NB4 (cell line): ENCODE results near the gene SYDE2.

Experiments
- MYC ChIP-seq: IDR thresholded peaks from 2 replicates; pipeline ENCODE4 v1.6.1; 2011; ENCODE audit warnings: low read depth, low read length
- POLR2A ChIP-seq: IDR thresholded peaks from 2 replicates; pipeline ENCODE4 v1.6.1; 2011; ENCODE audit warnings: mild to moderate bottlenecking; ENCODE audit not compliant: insufficient read length; ENCODE audit errors: extremely low read depth
- TF ChIP-seq, protein P1 (sequence below): IDR thresholded peaks from one replicate; pipeline ENCODE4 v1.5.1; 2012; ENCODE audit warnings: low read depth, low read length
- TF ChIP-seq, protein P2 (sequence below): IDR thresholded peaks from 2 replicates; pipeline ENCODE4 v1.6.1; 2011; ENCODE audit warnings: low read depth, low read length

DNA sequence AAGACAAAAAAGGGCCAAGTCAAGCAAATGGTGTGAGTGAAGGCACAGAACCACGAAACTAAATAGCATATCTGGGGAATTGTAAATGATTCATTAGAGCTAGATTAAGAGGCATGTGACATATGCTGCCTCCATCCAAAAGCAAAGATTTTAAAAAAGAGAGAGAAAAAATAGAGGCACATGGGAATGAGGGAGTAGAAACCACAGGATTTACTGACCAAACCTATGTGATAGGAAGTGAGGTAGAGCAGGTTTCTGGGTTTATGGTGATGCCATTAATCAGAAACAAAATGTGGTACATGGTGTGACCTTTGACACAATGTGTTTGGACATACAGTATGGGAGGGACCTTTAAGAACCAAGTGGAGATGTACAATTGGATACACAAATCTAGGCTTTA, 45.1 kb upstream of the SYDE2 start:
- TF ChIP-seq, protein P1, sequence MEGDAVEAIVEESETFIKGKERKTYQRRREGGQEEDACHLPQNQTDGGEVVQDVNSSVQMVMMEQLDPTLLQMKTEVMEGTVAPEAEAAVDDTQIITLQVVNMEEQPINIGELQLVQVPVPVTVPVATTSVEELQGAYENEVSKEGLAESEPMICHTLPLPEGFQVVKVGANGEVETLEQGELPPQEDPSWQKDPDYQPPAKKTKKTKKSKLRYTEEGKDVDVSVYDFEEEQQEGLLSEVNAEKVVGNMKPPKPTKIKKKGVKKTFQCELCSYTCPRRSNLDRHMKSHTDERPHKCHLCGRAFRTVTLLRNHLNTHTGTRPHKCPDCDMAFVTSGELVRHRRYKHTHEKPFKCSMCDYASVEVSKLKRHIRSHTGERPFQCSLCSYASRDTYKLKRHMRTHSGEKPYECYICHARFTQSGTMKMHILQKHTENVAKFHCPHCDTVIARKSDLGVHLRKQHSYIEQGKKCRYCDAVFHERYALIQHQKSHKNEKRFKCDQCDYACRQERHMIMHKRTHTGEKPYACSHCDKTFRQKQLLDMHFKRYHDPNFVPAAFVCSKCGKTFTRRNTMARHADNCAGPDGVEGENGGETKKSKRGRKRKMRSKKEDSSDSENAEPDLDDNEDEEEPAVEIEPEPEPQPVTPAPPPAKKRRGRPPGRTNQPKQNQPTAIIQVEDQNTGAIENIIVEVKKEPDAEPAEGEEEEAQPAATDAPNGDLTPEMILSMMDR, result no peak
- no peak for TF ChIP-seq POLR2A
- no peak for TF ChIP-seq MYC
- TF ChIP-seq, protein P2, sequence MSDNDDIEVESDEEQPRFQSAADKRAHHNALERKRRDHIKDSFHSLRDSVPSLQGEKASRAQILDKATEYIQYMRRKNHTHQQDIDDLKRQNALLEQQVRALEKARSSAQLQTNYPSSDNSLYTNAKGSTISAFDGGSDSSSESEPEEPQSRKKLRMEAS, result no peak
